ENCODE measurements around the gene EPHB2. TPM values are rescaled to one million over a fixed set of nuclear protein-coding genes. Genes with fewer than 3 reads are reported as not detected.

The EPHB2 gene
- total and polyA plus RNA-seq, 2 of the 8 experiments (the other 6 are each of a cell fraction or from before 2014, with no cell fraction given), result 15.8 to 17.2 TPM

DNA sequence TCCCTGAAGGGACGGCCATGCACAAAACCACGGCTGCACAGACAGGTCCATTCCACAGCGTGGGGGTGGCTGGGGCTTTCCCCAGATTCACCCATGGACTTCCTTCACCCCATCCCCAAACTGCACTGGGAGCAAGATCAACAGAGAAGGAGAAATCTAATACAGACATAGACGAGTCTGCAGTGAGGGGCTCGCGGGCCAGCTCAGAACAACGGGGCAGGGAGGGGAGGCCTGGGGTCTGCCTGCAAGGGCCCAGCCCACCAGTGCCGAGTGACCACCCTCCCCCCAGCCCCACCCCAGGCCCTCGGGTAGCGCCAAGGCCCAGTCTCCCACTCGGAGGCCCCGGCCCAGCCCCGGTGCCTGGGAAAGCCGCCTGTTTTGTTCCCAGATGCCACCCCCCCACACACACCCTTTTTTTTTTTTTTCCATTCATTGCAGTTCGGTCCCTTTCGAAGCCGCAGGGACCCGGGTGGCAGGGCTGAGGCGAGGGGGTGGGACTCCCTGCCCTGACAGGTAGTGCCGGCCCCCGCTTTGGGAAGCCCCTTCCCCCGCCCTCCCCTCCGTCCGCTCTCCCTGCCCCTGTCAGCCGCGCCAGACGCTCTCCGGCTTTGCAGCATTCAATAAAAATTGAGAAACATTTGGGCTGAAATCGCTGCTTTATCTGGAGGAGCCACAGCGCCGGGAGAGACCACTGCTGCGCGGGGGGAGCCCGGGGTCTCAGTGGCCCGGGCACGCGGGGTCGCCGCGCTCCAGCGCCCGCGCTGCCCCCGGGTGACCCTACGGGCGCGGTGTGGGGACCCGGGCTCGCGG lies 543 bp upstream of the EPHB2 start:
- H3K56ac ChIP-seq (replicated peaks; ENCODE audit: insufficient read length, low read depth, low read length), result no peak overlapping the region
- no peaks in the 10 kb centered on the region for H3K9me3 ChIP-seq (ENCODE audit: insufficient read depth in 2 of 2, low read depth in 1 of 2, low read length in 1 of 2)
- H3K23me2 ChIP-seq (ENCODE audit: low read depth, low read length), result peaks cover 4% of the 10 kb centered on the region; the same call in 1 of the 2 replicates
- H3K14ac ChIP-seq (ENCODE audit: insufficient read length), result no peak overlapping the region
- no peak overlapping the region for H2BK20ac ChIP-seq (ENCODE audit: low read length)
- no peak overlapping the region for H4K91ac ChIP-seq (replicated peaks; ENCODE audit: insufficient read length, low read length)
- no peak overlapping the region for H2BK15ac ChIP-seq (ENCODE audit: low read length)
- H4K5ac ChIP-seq (ENCODE audit: insufficient read length, low read depth, low read length), result no peak overlapping the region
- peak overlapping the region; percentile 20 to 60 for H3K4me2 ChIP-seq (ENCODE audit: insufficient read depth in 1 of 2, low read depth in 2 of 2, low read length in 2 of 2)
- peak in 1 of 2 experiments; percentile 79 for DNase-seq (ENCODE audit: low read depth in 1 of 2, low spot score in 2 of 2)
- H3K9ac ChIP-seq (replicated peaks in 1 of 4; ENCODE audit: extremely low read depth in 1 of 4, low read depth in 3 of 4, low read length in 3 of 4), result peak overlapping the region in 1 of 4 experiments; percentile 66; a peak in 2 of 7 replicates
- H3K27me3 ChIP-seq (replicated peaks in 1 of 4; ENCODE audit: control insufficient read depth in 3 of 4, extremely low read depth in 1 of 4, insufficient read depth in 3 of 4, low read length in 3 of 4), result peaks cover 7 to 24% (median 15%) of the 10 kb centered on the region in 4 experiments
- no peaks in the 10 kb centered on the region for H3K79me2 ChIP-seq (ENCODE audit: control insufficient read depth in 1 of 2, insufficient read depth in 2 of 2, low read length in 2 of 2)
- H3K4ac ChIP-seq (replicated peaks; ENCODE audit: insufficient read length, low read depth, low read length), result no peak overlapping the region
- TF ChIP-seq EP300 (IDR thresholded peaks at IDR 0.05; ENCODE audit: borderline replicate concordance in 1 of 2, low read depth in 2 of 2, low read length in 2 of 2), result peak in 1 of 2 experiments; percentile 47; a peak in 1 of 3 replicates
- no peak for TF ChIP-seq HDAC6 (IDR thresholded peaks at IDR 0.05; ENCODE audit: low read depth, low read length)
- no peak for TF ChIP-seq POLR2AphosphoS5 (IDR thresholded peaks at IDR 0.05; ENCODE audit: low read depth, low read length)
- TF ChIP-seq KDM4A (IDR thresholded peaks at IDR 0.05; ENCODE audit: low read depth, low read length, severe bottlenecking), result peak; percentile 9
- TF ChIP-seq YY1 (IDR thresholded peaks at IDR 0.05; ENCODE audit: low read depth, low read length), result no peak
- TF ChIP-seq CHD1 (IDR thresholded peaks at IDR 0.05; ENCODE audit: low read depth, low read length), result peak; percentile 42; the same call in 1 of the 2 replicates
- no peak for TF ChIP-seq POU5F1 (IDR thresholded peaks at IDR 0.05; ENCODE audit: low read depth, low read length)
- H2AFZ ChIP-seq (ENCODE audit: low read length), result no peak overlapping the region
- peak overlapping the region; percentile 19 to 64 (median 38) for H3K4me3 ChIP-seq (ENCODE audit: extremely low read depth in 1 of 4, insufficient read depth in 2 of 4, low read depth in 3 of 4, low read length in 4 of 4)
- H3K36me3 ChIP-seq (ENCODE audit: control insufficient read depth in 2 of 4, insufficient read depth in 4 of 4, low read length in 3 of 4), result no peaks in the 10 kb centered on the region
- no peak overlapping the region for H2BK5ac ChIP-seq (ENCODE audit: low read depth, low read length)
- ChIA-PET CTCF (ENCODE audit: partially characterized antibody) (interaction anchor here (0.8 to 4.2 kb wide), 22 partner anchors 9 to 254 kb away, joined by 3 to 25 read pairs (median 7); no protein-coding TSS in a partner anchor), POLR2A (ENCODE audit: partially characterized antibody) (interaction anchor here (1.5 kb wide), 1 partner anchor 81 kb away, joined by 3 read pairs; no protein-coding TSS in a partner anchor)
- H2AK5ac ChIP-seq (ENCODE audit: low read depth, low read length), result no peak overlapping the region
- no peak overlapping the region; the same call in 1 of the 2 replicates for H3K18ac ChIP-seq (ENCODE audit: extremely low read depth, low read length)
- no peak overlapping the region for H2BK120ac ChIP-seq (replicated peaks; ENCODE audit: low read depth, low read length)
- no peaks in the 10 kb centered on the region for H3K79me1 ChIP-seq (ENCODE audit: low read depth, low read length)
- peaks cover 5 to 6% of the 10 kb centered on the region in 2 experiments for H4K20me1 ChIP-seq (replicated peaks in 1 of 2; ENCODE audit: control insufficient read depth in 1 of 2, insufficient read depth in 2 of 2, low read length in 2 of 2)
- no peak for FAIRE-seq
- no peak overlapping the region for H3K27ac ChIP-seq (ENCODE audit: low read depth, low read length)
- 13% methylated on average over 24 of the region's 50 CpGs; no CpG with 5 or more reads in 1 of the 2 experiments for WGBS, 2 experiments (ENCODE audit: extremely low coverage in 1 of 2, insufficient coverage in 1 of 2, insufficient read length in 1 of 2, insufficient replicate concordance in 2 of 2, low coverage in 1 of 2, low lambda C conversion rate in 2 of 2, missing lambda C conversion rate in 1 of 2)
- peaks cover 0 to 6% (median 2%) of the 10 kb centered on the region in 4 experiments; a peak in 4 of 7 replicates for H3K4me1 ChIP-seq (replicated peaks in 1 of 4; ENCODE audit: control insufficient read depth in 3 of 4, insufficient read depth in 4 of 4, low read length in 3 of 4)
- H3K23ac ChIP-seq (ENCODE audit: insufficient read length), result no peak overlapping the region
- no peak overlapping the region for H2BK12ac ChIP-seq (ENCODE audit: low read depth, low read length)
- H4K8ac ChIP-seq (ENCODE audit: extremely low read depth, insufficient read depth, low read length), result peak overlapping the region; percentile 74; the same call in 1 of the 2 replicates
